H9 (cell line): ENCODE data around the gene KATNB1. TPM values are rescaled to one million over a fixed set of nuclear protein-coding genes. Genes with fewer than 3 reads are reported as not detected.

Experiments used
- DNase-seq: peaks from one replicate; pipeline ENCODE4 v3.0.0-alpha.2; 2017
- H2AFZ ChIP-seq: one replicate; pipeline ENCODE4 v1.6.1; 2013; ENCODE audit warnings: mild to moderate bottlenecking, low read length, control low read depth, moderate library complexity
- H2AK5ac ChIP-seq: 2 replicates; pipeline ENCODE4 v1.6.1; 2013; ENCODE audit warnings: low read length, control low read depth, mixed read lengths; ENCODE audit not compliant: insufficient read length
- H2BK120ac ChIP-seq: one replicate; pipeline ENCODE4 v1.6.1; 2013; ENCODE audit warnings: low read depth, mild to moderate bottlenecking, low read length, control low read depth, inconsistent platforms; ENCODE audit not compliant: poor library complexity, severe bottlenecking
- H2BK12ac ChIP-seq: 2 replicates; pipeline ENCODE4 v1.6.1; 2013; ENCODE audit warnings: low read length, control low read depth, mixed read lengths, low read depth; ENCODE audit not compliant: insufficient read length
- H2BK15ac ChIP-seq: 2 replicates; pipeline ENCODE4 v1.6.1; 2013; ENCODE audit warnings: low read depth, low read length, control low read depth
- H2BK20ac ChIP-seq: one replicate; pipeline ENCODE4 v1.6.1; 2013; ENCODE audit warnings: low read depth, mild to moderate bottlenecking, low read length, control low read depth, inconsistent platforms; ENCODE audit not compliant: poor library complexity, severe bottlenecking
- H2BK5ac ChIP-seq: 2 replicates; pipeline ENCODE4 v1.6.1; 2013; ENCODE audit warnings: low read length, control low read depth, mixed read lengths; ENCODE audit not compliant: insufficient read length
- H3K14ac ChIP-seq: 2 replicates; pipeline ENCODE4 v1.6.1; 2013; ENCODE audit warnings: low read length, control low read depth; ENCODE audit not compliant: insufficient read depth
- H3K18ac ChIP-seq: 2 replicates; pipeline ENCODE4 v1.6.1; 2013; ENCODE audit warnings: low read depth, mild to moderate bottlenecking, mixed read lengths, low read length, control low read depth; ENCODE audit not compliant: insufficient read length
- H3K23ac ChIP-seq: 2 replicates; pipeline ENCODE4 v1.6.1; 2013; ENCODE audit warnings: low read length, control low read depth, mixed read lengths, low read depth; ENCODE audit not compliant: insufficient read length
- H3K23me2 ChIP-seq: 2 replicates; pipeline ENCODE4 v1.6.1; 2013; ENCODE audit warnings: low read depth, mild to moderate bottlenecking, mixed read lengths, low read length, control low read depth; ENCODE audit not compliant: insufficient read length, poor library complexity, severe bottlenecking
- H3K27ac ChIP-seq: 2 replicates; pipeline ENCODE4 v1.5.1; 2013; ENCODE audit warnings: low read length, control low read depth, mixed read lengths, low read depth; ENCODE audit not compliant: insufficient read length
- H3K27me3 ChIP-seq: 2 replicates; pipeline ENCODE4 v1.6.1; 2013; ENCODE audit warnings: low read length, control low read depth, inconsistent platforms; ENCODE audit not compliant: insufficient read depth
- H3K4ac ChIP-seq: 2 replicates; pipeline ENCODE4 v1.6.1; 2013; ENCODE audit warnings: low read depth, mild to moderate bottlenecking, control low read depth, inconsistent platforms, low read length, moderate library complexity
- H3K4me1 ChIP-seq: 2 replicates; pipeline ENCODE4 v1.6.1; 2013; ENCODE audit warnings: low read length, control low read depth, inconsistent platforms; ENCODE audit not compliant: insufficient read depth
- H3K4me2 ChIP-seq: 2 replicates; pipeline ENCODE4 v1.6.1; 2013; ENCODE audit warnings: low read length, control low read depth, mixed read lengths; ENCODE audit not compliant: insufficient read length, insufficient read depth
- H3K56ac ChIP-seq: 2 replicates; pipeline ENCODE4 v1.6.1; 2013; ENCODE audit warnings: low read depth, mild to moderate bottlenecking, mixed read lengths, low read length, control low read depth; ENCODE audit not compliant: insufficient read length
- H3K79me1 ChIP-seq: 2 replicates; pipeline ENCODE4 v1.6.1; 2013; ENCODE audit warnings: low read depth, mild to moderate bottlenecking, moderate library complexity, low read length, control low read depth, inconsistent platforms; ENCODE audit not compliant: insufficient read depth, poor library complexity, severe bottlenecking
- H3K79me2 ChIP-seq: 2 replicates; pipeline ENCODE4 v1.6.1; 2013; ENCODE audit warnings: low read length, control low read depth, inconsistent platforms; ENCODE audit not compliant: insufficient read depth
- H3K9ac ChIP-seq: 2 replicates; pipeline ENCODE4 v1.6.1; 2013; ENCODE audit warnings: low read length, control low read depth, mixed read lengths; ENCODE audit not compliant: insufficient read length; ENCODE audit errors: extremely low read depth
- H3K9me3 ChIP-seq: one replicate; pipeline ENCODE4 v1.6.1; 2013; ENCODE audit warnings: low read depth, low read length, inconsistent platforms; ENCODE audit not compliant: control insufficient read depth
- H3T11ph ChIP-seq: one replicate; pipeline ENCODE4 v1.6.1; 2013; ENCODE audit warnings: mild to moderate bottlenecking, low read length, control low read depth, inconsistent platforms
- H4K20me1 ChIP-seq: one replicate; pipeline ENCODE4 v1.6.1; 2013; ENCODE audit not compliant: control insufficient read depth, insufficient read length, insufficient read depth
- H4K5ac ChIP-seq: 2 replicates; pipeline ENCODE4 v1.6.1; 2013; ENCODE audit warnings: low read depth, mild to moderate bottlenecking, mixed read lengths, low read length, control low read depth; ENCODE audit not compliant: insufficient read length
- H4K8ac ChIP-seq: replicated peaks from 2 replicates; pipeline ENCODE4 v1.6.1; 2013; ENCODE audit warnings: low read length, control low read depth, mixed read lengths, low read depth; ENCODE audit not compliant: insufficient read length
- H4K91ac ChIP-seq: 2 replicates; pipeline ENCODE4 v1.6.1; 2013; ENCODE audit warnings: low read depth, mild to moderate bottlenecking, moderate library complexity, mixed read lengths, low read length, control low read depth; ENCODE audit not compliant: insufficient read length
- H3K27ac Mint-ChIP-seq, 3 experiments: 2 replicates in 2 of 3; 3 replicates in 1 of 3; pipeline ENCODE4 v1.8.0; 2020 to 2021; ENCODE audit warnings: mixed read lengths in 3 of 3, mild to moderate bottlenecking in 1 of 3, moderate library complexity in 1 of 3
- H3K27me3 Mint-ChIP-seq: 2 replicates; pipeline ENCODE4 v1.8.0; 2021; ENCODE audit warnings: low read depth, mild to moderate bottlenecking, moderate library complexity, mixed read lengths
- H3K36me3 Mint-ChIP-seq, 3 experiments: 2 replicates in 2 of 3; 3 replicates in 1 of 3; pipeline ENCODE4 v1.8.0; 2020 to 2021; ENCODE audit warnings: low read depth in 3 of 3, mixed read lengths in 3 of 3; ENCODE audit not compliant: insufficient read depth in 1 of 3
- H3K4me1 Mint-ChIP-seq, 2 experiments: 2 replicates each; pipeline ENCODE4 v1.8.0; 2020; ENCODE audit warnings: mixed read lengths in 2 of 2
- H3K4me3 Mint-ChIP-seq, 2 experiments: 2 replicates in 1 of 2; 3 replicates in 1 of 2; pipeline ENCODE4 v1.8.0; 2020 to 2021; ENCODE audit warnings: mild to moderate bottlenecking in 2 of 2, mixed read lengths in 2 of 2, moderate library complexity in 1 of 2
- H3K9me3 Mint-ChIP-seq, 2 experiments: 2 replicates in 1 of 2; 3 replicates in 1 of 2; pipeline ENCODE4 v1.8.0; 2020; ENCODE audit warnings: mild to moderate bottlenecking in 2 of 2, mixed read lengths in 2 of 2, moderate library complexity in 1 of 2
- CTCF ChIP-seq: fragments of 200-600 bp; sonication (generic); conservative IDR thresholded peaks from 3 replicates; pipeline ENCODE4 v1.8.0; 2021; ENCODE audit warnings: antibody characterized with exemption, mild to moderate bottlenecking
- WGBS: extraction: QIAGEN DNeasy Blood & Tissue Kit; methylation state at CpG from one replicate; pipeline ENCODE4 v1.1.7; 2013; ENCODE audit warnings: missing lambda C conversion rate, low lambda C conversion rate, mixed read lengths; ENCODE audit not compliant: insufficient read length; ENCODE audit errors: extremely low coverage; 5-methylcytosine and 5-hydroxymethylcytosine counted together
- total RNA-seq: library from RNA; stranded (reverse); gene quantifications from 2 replicates; pipeline ENCODE4 v1.2.1, GENCODE V29; 2021

The KATNB1 gene
- total RNA-seq, 1 experiment from 2014 or later: 29.9 TPM

DNA sequence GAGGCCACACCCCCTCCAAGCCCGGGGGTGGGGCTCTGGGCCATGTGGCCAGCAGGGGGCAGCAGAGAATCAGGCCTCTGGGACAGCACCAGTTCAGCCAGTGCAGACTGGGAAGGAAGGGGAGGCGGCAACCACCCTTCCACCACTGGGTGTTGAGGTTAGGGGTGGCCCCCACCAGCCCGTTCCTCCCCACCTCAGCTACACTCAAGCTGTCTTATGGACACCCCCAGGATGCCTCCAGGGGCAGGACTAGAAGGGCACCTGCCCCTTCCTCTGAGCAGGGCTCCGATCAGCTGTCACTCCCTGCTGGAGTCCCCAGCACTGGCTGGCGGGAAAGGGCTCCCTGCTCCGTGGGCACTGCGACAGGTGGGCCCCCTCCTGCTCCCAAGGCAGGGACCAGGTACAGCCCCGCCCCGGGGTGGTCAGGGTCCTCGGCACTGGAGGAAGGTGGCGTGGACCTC, 21.8 kb downstream of the KATNB1 start:
- peaks cover 6 to 13% of the 10 kb centered on the region in 2 experiments for H3K4me1 Mint-ChIP-seq
- TF ChIP-seq CTCF: peak; percentile 98
- Histone ChIP-seq H2BK15ac (no peak overlapping the region), H3K79me1 (no peaks in the 10 kb centered on the region), H2BK5ac (no peak overlapping the region), H3T11ph (no peak overlapping the region), H4K91ac (no peak overlapping the region), H3K23ac (no peak overlapping the region), H2AK5ac (no peak overlapping the region), H3K4me2 (no peak overlapping the region), H3K9ac (no peak overlapping the region), H4K20me1 (peaks cover 3% of the 10 kb centered on the region), H3K4me1 (no peaks in the 10 kb centered on the region; the same call in 1 of the 2 replicates), H4K8ac (no peak overlapping the region), H3K4ac (no peak overlapping the region), H2BK12ac (no peak overlapping the region), H3K56ac (no peak overlapping the region), H3K27ac (no peak overlapping the region), H3K23me2 (no peaks in the 10 kb centered on the region), H3K9me3 (no peaks in the 10 kb centered on the region), H2BK20ac (no peak overlapping the region), H3K14ac (no peak overlapping the region), H3K27me3 (no peaks in the 10 kb centered on the region), H2BK120ac (no peak overlapping the region), H4K5ac (no peak overlapping the region), H2AFZ (no peak overlapping the region), H3K79me2 (no peaks in the 10 kb centered on the region), H3K18ac (no peak overlapping the region)
- peaks cover 4 to 25% (median 22%) of the 10 kb centered on the region in 3 experiments; a peak in 6 of 7 replicates for H3K36me3 Mint-ChIP-seq
- no peaks in the 10 kb centered on the region for H3K9me3 Mint-ChIP-seq
- WGBS: no CpG with 5 or more reads among the region's 11 CpGs
- no peaks in the 10 kb centered on the region for H3K27me3 Mint-ChIP-seq
- H3K27ac Mint-ChIP-seq: no peak overlapping the region
- H3K4me3 Mint-ChIP-seq: no peak overlapping the region
- DNase-seq: peak; percentile 87
